Brain pericyte (primary cell): ENCODE measurements around the gene CYP51A1.
"Not testable (repeated sequence)": the region's sequence is repeated elsewhere in the genome, so short reads cannot be mapped to it uniquely, and the experiment has no call there.

Experiments
- DNase-seq: peaks from one replicate; pipeline ENCODE4 v3.0.0-alpha.2; 2012; ENCODE audit warnings: low read depth, low spot score

CYP51A1 gene

GRCh38 chr7:92131093-92131492 is 3.2 kb downstream of the CYP51A1 start:
- DNase-seq, result no peak

DNA sequence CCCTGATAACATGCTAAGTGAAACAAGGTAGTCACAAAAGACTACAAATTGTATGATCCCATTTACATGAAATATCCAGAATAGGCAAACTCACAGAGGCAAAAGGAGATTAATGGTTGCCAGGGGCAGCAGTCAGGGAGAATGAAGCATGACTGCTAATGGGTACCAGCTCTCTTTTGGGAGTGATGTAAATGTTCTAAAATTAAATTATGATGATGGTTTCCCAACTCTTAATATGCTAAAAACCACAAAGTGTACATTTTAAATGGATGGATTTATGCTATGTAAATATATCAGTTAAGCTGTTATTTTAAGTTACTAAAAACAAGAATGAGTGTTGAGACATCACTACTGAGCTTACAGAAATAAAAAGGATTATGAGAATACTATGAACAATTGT is 12.6 kb downstream of the CYP51A1 start:
- DNase-seq, result no peak

- no peak for DNase-seq
Observed at GRCh38 chr7:92119213-92119759, 15.0 kb downstream of the CYP51A1 start.

- no peak for DNase-seq
Observed at GRCh38 chr7:92116949-92117348, 17.3 kb downstream of the CYP51A1 start.

- no peak for DNase-seq
Observed at GRCh38 chr7:92115821-92116220, 18.5 kb downstream of the CYP51A1 start.

DNA sequence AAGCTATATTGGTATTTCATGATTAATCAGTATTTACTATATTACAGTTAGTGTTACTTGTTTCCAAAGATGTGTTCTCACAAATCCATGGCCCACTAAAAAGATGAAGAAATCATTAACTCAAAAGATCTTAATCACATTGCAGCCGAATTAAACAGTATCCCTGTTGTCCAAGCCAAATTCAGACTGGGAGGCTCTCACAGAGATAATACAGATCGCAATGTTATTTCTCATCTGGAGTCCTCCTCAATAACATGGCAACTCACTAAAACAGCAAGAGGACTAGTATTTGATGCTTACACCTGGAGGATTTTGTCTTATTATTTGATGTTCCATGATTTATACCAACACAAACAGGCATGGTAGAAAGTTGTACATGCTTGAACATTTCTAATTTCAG is 23.4 kb downstream of the CYP51A1 start:
- no peak for DNase-seq

GRCh38 chr7:92108821-92109220 is 25.5 kb downstream of the CYP51A1 start:
- DNase-seq, result no peak

- DNase-seq, result not testable (repeated sequence)
Observed at GRCh38 chr7:92102862-92103261, 31.4 kb downstream of the CYP51A1 start.

DNA sequence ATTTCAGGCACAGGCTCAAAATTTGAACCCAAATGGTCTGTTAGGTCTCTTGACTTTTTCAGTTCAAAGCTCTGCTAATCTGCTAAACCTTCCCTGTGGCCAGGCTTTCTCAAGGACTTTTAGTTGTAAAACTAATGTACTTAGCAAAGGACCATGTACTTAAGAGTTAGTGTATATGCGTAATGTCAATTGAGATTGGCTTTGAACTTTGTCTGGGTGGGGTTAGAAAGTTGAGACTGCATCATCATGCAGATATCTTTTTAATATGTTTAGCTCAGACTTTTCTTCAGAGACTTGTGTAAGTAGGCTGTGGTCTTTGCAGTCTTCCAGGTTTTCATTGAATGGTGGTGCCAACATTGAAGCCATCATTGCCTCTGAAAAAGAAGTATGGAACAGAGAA is 33.7 kb downstream of the CYP51A1 start:
- DNase-seq, result no peak

GRCh38 chr7:92095380-92095779 is 38.9 kb downstream of the CYP51A1 start:
- no peak for DNase-seq

GRCh38 chr7:92092210-92092609 is 42.1 kb downstream of the CYP51A1 start:
- no peak for DNase-seq

- DNase-seq, result no peak
Observed at GRCh38 chr7:92088266-92088665, 46.0 kb downstream of the CYP51A1 start.

GRCh38 chr7:92083922-92084321 is 50.4 kb downstream of the CYP51A1 start:
- DNase-seq, result not testable (repeated sequence)

DNA sequence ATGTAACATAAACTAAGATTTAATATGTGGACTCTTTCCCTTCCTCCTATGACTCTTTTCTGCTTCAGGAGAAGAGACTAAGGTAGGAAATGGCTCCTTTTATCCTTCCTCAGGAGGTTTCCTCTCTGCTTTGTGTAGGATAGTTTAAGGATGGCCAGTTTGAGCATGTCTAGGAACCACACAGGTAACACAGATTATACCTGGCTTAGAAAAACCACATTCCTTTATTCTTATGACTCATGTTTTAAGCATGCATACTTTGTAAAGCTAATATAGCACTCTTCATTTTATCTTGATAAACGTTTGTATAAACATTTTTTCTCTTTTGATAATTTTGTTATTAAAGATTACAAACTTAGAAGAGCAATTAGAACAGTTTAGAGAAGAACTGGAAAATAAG is 57.8 kb downstream of the CYP51A1 start:
- no peak for DNase-seq

GRCh38 chr7:92075455-92076158 is 58.7 kb downstream of the CYP51A1 start:
- DNase-seq, result no peak

DNA sequence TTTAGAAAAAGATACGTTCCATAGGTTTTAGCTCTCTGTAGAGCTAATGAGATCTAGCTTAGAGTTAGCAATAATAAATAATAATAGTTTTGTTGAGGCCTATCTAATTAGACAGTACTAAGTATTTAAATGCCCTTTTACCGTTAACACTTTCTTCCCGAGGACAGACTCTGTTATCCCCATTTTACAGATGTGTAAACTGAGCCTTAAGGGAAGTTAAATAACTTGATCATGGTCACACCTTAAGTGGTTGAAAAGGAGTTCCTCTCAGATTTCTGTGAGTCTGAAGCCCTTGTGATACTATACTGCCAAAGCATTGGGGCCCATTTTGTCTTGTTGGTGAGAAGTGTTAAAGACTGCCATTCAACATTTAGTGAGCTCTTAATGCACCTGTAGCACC is 61.6 kb downstream of the CYP51A1 start:
- no peak for DNase-seq

- DNase-seq, result no peak
Observed at GRCh38 chr7:92072121-92072520, 62.2 kb downstream of the CYP51A1 start.

GRCh38 chr7:92071032-92071431 is 63.2 kb downstream of the CYP51A1 start:
- no peak for DNase-seq

DNA sequence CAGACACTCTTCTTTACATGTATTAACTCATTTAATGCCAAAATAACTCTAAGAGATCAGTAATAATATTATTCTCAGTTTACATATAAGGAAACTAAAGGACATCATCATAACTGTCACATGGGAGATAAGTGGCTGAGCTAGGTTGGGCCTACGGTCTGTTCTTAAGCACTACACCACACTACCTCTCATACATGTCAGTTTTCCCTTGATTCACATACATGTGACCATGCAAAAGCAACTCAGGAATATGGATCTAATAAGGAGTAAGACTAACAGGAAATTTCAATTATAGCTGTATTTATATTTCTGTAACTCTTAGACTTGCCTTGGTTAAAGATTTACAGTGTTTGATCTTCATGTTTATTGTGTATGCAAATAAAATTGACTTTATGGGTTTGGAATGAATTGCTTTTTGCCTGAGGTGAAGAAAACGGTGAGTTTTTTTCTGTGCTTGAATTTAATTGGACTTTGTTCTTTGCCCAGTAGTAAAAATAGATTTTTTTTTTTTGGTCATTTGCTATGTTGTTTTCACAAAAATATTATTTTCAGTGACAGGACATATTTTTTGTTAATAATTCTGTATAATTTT is 69.7 kb downstream of the CYP51A1 start:
- no peak for DNase-seq
